GM12878 (cell line): ENCODE results near the gene P2RX1.

ENCODE experiments used
- CEBPZ ChIP-seq: fragments of 150-350 bp; IDR thresholded peaks from 2 replicates; pipeline ENCODE4 v1.6.1; 2016; ENCODE audit warnings: low read depth, low read length
- SPI1 ChIP-seq: IDR thresholded peaks from 2 replicates; pipeline ENCODE4 v1.6.1; 2011; ENCODE audit warnings: low read depth, mild to moderate bottlenecking, low read length, moderate library complexity, borderline replicate concordance; ENCODE audit not compliant: insufficient read depth
- ZZZ3 ChIP-seq: IDR thresholded peaks from 2 replicates; pipeline ENCODE4 v1.6.1; 2011; ENCODE audit warnings: low read depth; ENCODE audit not compliant: control insufficient read depth, insufficient read length
- TF ChIP-seq, protein P1 (sequence below), 3 experiments: IDR thresholded peaks in 2 of 3; conservative IDR thresholded peaks in 1 of 3; 2 replicates each; pipeline ENCODE4 v1.5.1; 2011; ENCODE audit warnings: low read depth in 3 of 3, low read length in 3 of 3, mild to moderate bottlenecking in 3 of 3, control low read depth in 2 of 3, moderate library complexity in 2 of 3, inconsistent platforms in 1 of 3, mixed read lengths in 1 of 3; ENCODE audit not compliant: control insufficient read depth in 2 of 3, insufficient read depth in 1 of 3; ENCODE audit errors: extremely low read depth in 1 of 3

GRCh38 chr17:3867606-3868005 is 48.7 kb downstream of the P2RX1 start:
- TF ChIP-seq CEBPZ, result no peak
- TF ChIP-seq SPI1, result no peak
- no peak for TF ChIP-seq ZZZ3
- TF ChIP-seq, protein P1, sequence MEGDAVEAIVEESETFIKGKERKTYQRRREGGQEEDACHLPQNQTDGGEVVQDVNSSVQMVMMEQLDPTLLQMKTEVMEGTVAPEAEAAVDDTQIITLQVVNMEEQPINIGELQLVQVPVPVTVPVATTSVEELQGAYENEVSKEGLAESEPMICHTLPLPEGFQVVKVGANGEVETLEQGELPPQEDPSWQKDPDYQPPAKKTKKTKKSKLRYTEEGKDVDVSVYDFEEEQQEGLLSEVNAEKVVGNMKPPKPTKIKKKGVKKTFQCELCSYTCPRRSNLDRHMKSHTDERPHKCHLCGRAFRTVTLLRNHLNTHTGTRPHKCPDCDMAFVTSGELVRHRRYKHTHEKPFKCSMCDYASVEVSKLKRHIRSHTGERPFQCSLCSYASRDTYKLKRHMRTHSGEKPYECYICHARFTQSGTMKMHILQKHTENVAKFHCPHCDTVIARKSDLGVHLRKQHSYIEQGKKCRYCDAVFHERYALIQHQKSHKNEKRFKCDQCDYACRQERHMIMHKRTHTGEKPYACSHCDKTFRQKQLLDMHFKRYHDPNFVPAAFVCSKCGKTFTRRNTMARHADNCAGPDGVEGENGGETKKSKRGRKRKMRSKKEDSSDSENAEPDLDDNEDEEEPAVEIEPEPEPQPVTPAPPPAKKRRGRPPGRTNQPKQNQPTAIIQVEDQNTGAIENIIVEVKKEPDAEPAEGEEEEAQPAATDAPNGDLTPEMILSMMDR (IDR thresholded peaks at IDR 0.05 in 2 of 3, conservative IDR thresholded peaks at IDR 0.05 in 1 of 3; ENCODE audit: control insufficient read depth in 2 of 3, extremely low read depth in 1 of 3, insufficient read depth in 1 of 3, low read depth in 3 of 3, low read length in 3 of 3), result no peak
